ENCODE results near the gene CFAP46.
"Not testable (repeated sequence)": the region's sequence is repeated elsewhere in the genome, so short reads cannot be mapped to it uniquely, and the experiment has no call there.

CFAP46 gene

DNA sequence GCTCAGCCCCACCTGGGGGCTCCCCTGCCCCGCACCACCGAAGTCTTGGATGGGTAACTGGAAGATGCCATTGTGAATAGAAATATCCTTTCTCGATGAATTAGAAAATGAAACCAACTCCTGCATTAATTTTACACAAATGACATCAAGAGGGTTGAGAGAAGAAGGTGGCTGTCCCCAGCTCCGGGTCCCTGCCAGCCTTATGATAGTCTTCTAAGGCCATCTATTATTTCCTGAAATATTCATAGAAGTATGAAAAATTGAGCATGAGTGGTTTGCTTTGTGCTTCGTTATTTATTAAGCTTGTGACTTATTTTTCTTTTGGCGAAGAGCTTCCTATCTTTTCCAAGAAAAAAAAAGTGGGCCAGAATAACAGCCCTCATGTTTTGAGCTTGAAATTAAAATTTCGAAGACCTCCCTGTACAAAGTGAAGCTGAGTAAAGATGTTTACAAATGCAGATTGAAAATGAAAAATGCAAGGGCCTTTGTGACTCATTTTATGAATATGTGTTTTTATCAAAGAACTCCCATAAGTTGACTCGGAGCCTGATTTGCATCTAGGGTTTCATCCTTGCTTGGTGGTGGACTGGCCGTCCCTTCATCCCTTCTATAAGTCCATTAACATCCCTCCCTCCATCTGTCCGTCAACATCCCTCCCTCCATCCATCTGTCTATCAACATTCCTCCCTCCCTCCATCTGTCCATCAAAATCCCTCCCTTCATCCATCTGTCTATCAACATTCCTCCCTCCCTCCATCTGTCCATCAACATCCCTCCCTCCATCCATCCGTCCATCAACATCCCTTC lies 20.5 kb upstream of the CFAP46 start:
- no peak for FAIRE-seq

GRCh38 chr10:132961787-132962622 lies 19.6 kb upstream of the CFAP46 start:
- FAIRE-seq: no peak

DNA sequence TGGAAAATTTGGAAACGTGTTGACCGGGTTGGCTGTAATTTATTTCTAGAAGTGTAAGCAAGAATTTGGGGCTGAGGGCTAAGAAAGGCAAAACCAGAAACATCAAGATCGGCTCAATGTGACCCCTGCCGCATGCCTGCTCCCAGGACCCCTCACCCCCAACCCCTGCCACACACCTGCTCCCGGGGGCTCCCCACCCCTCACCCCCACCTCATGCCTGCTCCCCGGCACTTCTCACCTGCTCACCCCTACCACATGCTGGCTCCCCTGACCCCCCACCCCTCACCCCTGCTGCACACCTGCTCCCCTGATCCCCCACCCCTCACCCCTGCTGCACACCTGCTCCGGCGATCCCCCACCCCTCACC lies 19.0 kb upstream of the CFAP46 start:
- FAIRE-seq: no peak

GRCh38 chr10:132960631-132961419 lies 18.5 kb upstream of the CFAP46 start:
- no peak for FAIRE-seq

GRCh38 chr10:132960071-132960472 lies 17.7 kb upstream of the CFAP46 start:
- no peak for FAIRE-seq

DNA sequence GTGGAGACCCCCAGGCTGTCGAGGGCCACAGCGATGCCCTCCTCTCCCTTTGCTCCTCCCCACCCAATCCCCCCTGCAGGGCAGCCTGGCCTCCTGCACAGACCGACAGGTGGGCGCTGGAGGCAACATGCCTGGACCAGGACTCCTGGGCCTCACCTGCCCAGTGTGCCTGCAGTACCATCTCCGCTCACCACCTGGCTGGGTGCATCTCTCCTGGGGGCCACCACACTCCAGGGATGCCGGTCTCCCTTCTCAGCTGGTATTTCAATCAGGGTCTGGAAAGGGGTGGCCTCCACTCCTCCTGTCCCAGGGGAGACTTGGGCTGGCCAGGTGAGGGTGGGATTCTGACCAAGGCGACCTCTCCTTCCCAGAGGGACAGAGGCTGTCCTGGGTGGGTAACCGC lies 17.2 kb upstream of the CFAP46 start:
- no peak for FAIRE-seq

DNA sequence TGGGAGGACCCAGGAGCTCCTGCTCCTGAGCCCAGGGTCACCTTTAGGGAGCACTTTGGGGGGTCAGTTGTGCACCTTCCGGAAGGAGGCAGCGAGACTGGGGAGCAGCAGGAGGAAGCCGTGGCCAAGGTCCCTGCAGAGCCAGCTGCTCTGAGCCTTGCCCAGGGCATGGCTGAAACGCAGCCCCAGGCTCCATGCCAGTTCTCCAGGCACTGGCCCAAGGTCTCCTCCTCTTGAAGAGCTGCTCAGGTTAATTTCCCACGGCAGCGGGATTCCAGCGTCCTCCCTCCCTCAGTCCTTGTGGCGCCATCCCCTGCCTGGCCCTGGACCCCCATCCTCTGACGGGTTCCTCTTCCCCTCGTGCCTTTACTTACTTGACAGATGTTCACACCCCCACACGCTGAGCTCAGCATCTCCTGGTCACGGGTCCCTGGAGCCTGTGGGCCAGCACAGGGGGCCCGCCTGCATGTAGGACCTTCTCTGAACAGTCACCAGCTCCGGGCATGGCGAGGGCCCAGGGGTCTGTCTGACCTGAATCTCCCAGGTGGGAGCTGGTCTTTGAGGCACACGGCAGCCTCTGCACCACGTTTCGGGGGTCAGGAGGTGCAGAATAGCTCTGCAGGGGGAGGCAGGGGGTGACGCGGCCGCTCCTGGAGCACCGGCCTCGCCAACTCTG lies 16.7 kb upstream of the CFAP46 start:
- FAIRE-seq: no peak

- FAIRE-seq: no peak
These were observed 15.9 kb upstream of the CFAP46 start for GRCh38 chr10:132957981-132958882.

DNA sequence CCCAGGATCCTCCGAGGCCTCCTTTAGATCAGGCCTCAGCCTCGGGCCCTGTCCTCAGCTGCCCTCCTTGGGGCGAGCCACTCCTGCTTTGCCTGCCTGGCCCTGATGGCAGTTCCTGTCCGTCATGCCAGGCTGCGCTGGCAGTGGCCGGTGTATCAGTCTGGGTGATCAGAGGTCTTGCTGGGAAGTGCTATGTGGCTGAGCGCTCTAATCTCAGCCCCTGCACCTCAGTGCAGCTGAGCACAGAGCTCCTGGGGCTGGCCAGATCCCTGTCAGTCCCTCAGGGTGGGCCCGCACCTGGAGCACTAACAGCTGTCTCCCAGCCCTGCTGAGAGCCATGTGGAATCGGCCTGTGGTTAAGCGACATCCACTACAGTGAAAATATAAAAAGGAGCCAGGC lies 14.8 kb upstream of the CFAP46 start:
- no peak for FAIRE-seq

GRCh38 chr10:132956259-132956658 lies 13.9 kb upstream of the CFAP46 start:
- FAIRE-seq: not testable (repeated sequence)

GRCh38 chr10:132955479-132955878 lies 13.1 kb upstream of the CFAP46 start:
- no peak for FAIRE-seq

DNA sequence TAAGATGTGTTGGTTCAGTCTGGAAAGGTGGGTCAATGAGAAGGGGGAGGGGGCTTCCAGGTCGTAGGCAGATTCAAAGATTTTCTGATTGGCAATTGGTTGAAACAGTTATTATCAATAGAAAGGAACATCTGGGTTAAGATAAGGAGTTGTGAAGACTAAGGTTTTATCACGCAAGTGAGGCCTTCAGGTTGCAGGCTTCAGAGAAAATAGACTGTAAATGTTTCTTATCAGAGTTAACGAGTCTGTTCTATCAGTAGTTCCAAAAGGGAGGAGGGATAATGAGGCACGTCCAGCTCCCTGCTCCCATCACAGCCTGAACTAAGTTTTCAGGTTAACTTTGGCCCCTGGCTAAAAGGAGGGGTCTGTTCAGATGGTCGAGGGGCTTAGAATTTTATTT lies 11.1 kb upstream of the CFAP46 start:
- FAIRE-seq: no peak

DNA sequence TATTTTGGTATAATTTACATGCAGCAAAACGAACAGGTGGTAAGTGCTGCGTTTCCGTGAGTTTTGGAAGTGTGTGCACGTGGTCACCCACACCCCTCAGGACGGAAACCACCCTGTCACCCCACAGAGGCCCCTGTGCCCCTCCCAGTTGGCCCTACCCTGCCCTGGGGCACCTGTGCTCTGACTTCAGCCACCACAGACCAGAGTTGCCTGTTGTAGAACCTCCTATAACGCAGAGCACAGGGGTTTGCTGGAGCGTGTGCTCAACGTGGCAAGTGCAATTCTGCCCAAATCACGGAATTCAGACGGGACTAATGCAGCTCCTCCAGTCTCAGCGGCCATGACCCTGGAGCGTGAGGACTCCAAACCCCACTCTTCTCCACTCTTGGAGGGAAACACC lies 9.6 kb upstream of the CFAP46 start:
- FAIRE-seq: no peak

GRCh38 chr10:132948351-132948750 lies 6.0 kb upstream of the CFAP46 start:
- no peak for FAIRE-seq

DNA sequence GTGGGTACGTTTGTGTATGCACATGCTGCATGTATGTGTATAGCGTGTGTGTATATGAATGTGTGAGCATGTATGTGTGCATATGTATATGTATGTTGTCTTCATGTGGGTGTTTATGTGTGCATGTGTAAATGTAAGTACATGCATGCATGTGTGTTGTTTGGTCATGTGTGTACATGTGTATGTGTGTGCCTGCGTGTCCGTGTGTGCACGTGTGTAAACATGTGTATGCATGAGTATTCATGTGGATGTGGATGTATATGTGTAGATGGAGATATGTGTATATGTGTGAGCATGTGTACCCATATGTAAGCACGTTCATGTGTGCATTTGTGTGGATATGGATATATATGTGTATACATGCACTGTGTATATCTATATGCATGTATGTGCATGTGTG lies 5.5 kb upstream of the CFAP46 start:
- no peak for FAIRE-seq

DNA sequence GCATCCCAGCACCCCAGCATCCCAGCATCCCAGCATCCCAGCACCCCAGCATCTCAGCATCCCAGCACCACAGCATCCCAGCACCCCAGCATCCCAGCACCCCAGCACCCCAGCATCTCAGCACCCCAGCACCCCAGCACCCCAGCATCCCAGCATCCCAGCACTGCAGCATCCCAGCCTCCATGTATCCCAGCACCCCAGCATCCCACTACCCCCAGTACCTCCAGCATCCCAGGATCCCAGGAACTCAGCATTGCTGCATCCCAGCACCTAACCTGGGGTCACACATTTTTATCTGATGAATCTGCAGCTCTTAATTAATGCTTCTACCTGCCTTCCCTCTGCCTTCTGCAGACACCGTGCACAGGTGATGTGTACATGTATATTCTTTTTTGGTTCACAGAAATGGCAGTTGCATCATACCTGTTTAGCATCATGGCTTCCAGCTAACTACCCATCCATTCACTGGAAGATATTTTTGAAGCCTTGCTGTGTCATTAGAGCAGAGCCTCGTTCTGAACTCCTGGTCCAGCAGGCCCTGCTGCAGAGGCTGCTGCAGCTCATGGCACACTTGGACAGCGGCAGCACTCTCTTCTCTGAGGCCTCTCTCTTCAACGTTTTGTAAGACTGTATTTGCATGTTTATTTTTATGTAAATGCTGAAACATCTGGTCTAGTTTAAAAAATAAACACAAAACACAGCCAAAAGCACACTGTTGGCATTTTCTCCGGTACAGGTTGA lies 4.6 kb upstream of the CFAP46 start:
- FAIRE-seq: no peak

- FAIRE-seq: no peak
These were observed 3.9 kb upstream of the CFAP46 start for GRCh38 chr10:132946311-132946710.

DNA sequence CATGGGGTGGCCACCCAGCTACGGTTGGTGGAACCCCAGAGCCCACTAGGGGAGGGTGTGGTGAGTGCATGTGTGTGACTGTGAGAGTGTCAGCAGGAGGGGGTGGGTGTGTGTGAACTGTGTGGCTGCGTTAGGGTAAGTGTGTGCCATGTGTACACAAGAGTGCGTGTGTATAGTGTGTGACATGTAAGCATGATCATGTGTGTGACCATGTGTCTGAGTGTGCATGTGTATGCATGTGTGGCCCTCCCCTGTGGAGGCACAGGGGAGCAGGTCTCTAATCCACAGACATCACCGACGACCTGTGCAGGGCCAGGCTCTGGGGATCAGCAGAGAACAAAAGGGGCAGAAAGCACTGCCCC lies 3.5 kb upstream of the CFAP46 start:
- FAIRE-seq: no peak

DNA sequence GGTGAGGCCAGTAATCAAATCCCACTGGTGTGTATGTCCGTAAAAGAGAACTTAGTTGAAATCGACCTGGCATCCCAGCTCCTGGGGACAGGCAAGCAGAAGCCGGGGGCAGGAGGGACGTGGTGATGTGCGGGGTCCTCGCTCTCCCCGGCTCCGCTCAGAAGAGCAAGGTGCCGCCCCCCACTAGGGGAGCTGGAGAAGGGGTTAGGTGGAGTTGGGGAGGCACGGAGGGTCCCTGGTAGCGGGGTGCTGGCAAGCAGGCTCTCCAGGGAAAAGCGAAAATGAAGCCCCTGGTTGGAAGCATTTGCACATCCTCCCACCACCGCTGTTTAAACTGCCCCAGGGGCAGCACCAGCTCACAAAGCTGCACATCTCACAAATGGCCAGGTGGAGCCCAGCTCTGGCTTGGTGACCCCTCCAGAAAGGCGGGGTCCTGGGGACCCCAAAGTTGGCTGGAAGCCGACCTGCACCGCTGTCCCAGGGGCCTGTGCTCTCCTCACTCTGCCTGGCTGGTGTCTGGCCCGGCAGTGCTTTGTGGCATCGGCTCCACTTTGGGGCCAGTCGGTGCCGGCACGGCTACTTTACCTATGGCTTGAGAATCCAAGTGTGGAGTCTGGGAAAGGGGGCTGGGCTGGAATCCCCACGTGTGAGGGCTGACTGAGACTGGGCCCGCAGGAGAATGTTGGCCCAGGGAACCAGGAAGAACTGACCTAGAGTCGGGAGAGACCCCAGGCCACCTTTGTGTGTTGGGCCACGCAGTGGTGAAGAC lies 2.9 kb upstream of the CFAP46 start:
- FAIRE-seq: no peak

DNA sequence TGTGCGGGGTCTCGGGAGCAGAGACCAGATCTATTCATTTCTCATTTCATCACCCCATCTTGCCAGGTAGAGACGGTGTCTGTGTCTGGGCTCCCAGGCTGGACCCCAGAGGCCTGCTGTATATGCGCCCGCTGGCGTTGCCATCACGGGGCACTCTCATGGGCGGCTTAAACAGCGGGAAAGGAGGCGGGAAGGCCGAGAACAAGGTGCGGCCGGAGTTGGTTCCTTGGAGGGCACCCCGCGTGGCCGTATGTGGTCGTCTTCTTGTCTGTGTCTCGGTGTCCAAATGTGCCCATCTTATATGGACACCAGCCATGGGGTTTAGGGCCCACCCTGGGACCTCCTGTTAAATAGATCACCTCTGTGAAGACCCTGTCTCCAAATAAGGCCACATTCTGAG lies 2.1 kb upstream of the CFAP46 start:
- FAIRE-seq: no peak

All from TTC549 (cell line).